ENCODE data around the gene PEX13.
"Not testable (repeated sequence)": the region's sequence is repeated elsewhere in the genome, so short reads cannot be mapped to it uniquely, and the experiment has no call there.

DNA sequence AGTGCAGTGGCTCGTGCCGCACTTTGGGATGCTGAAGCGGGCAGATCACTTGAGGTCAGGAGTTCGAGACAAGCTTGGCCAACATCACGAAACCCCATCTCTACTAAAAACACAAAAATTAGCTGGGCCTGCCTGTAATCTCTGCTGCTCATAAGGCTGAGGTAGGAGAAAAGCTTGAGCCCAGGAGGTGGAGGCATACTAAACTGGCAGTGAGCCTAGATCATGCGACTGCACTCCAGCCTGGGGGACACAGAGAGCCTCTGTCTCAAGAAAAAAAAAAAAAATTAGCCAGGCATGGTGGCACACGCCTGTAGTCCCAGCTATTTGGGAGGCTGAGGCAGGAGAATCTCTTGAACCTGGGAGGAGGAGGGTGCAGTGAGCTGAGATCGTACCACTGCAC lies 29.9 kb upstream of the PEX13 start:
- TF ChIP-seq, protein P1, sequence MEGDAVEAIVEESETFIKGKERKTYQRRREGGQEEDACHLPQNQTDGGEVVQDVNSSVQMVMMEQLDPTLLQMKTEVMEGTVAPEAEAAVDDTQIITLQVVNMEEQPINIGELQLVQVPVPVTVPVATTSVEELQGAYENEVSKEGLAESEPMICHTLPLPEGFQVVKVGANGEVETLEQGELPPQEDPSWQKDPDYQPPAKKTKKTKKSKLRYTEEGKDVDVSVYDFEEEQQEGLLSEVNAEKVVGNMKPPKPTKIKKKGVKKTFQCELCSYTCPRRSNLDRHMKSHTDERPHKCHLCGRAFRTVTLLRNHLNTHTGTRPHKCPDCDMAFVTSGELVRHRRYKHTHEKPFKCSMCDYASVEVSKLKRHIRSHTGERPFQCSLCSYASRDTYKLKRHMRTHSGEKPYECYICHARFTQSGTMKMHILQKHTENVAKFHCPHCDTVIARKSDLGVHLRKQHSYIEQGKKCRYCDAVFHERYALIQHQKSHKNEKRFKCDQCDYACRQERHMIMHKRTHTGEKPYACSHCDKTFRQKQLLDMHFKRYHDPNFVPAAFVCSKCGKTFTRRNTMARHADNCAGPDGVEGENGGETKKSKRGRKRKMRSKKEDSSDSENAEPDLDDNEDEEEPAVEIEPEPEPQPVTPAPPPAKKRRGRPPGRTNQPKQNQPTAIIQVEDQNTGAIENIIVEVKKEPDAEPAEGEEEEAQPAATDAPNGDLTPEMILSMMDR (IDR thresholded peaks at IDR 0.05; ENCODE audit: extremely low read depth in 1 of 2, insufficient read depth in 1 of 2, low read depth in 1 of 2, low read length in 2 of 2), result not testable (repeated sequence)
- TF ChIP-seq MYC (IDR thresholded peaks at IDR 0.05; ENCODE audit: low read depth, low read length); POLR2A (IDR thresholded peaks at IDR 0.05; ENCODE audit: low read depth, low read length); EZH2 (IDR thresholded peaks at IDR 0.05; ENCODE audit: borderline replicate concordance, low read depth, low read length, severe bottlenecking); POLR2AphosphoS5 (IDR thresholded peaks at IDR 0.05; ENCODE audit: insufficient read depth, low read depth, low read length): not testable (repeated sequence)
